NCI-H1436 treated with DMSO at 0.1 percent for 48 hours (cell line): Measurements from ENCODE around the gene MTARC1.
A peak's percentile ranks its signal among the peaks of the same experiment; 100 is the strongest.

ENCODE experiments used
- DNase-seq: peaks from one replicate; lab custom pipeline; 2025; lab: John Stamatoyannopoulos, UW

MTARC1 gene

GRCh38 chr1:220770245-220770913 lies 16.3 kb upstream of the MTARC1 start:
- DNase-seq = no peak

- no peak for DNase-seq
Observed at GRCh38 chr1:220772846-220773245, 13.9 kb upstream of the MTARC1 start.

GRCh38 chr1:220775240-220775853 lies 11.4 kb upstream of the MTARC1 start:
- DNase-seq = no peak

GRCh38 chr1:220776254-220776653 lies 10.5 kb upstream of the MTARC1 start:
- DNase-seq = no peak

- DNase-seq = peak; percentile 32
Observed at GRCh38 chr1:220776720-220777326, 9.9 kb upstream of the MTARC1 start.

- DNase-seq = no peak
Observed at GRCh38 chr1:220783453-220783852, 3.3 kb upstream of the MTARC1 start.

- DNase-seq = no peak
Observed at GRCh38 chr1:220784751-220785150, 2.0 kb upstream of the MTARC1 start.

- DNase-seq = no peak
Observed at GRCh38 chr1:220785166-220786056, 1.3 kb upstream of the MTARC1 start.

- DNase-seq = no peak
Observed at GRCh38 chr1:220786057-220786336, 716 bp upstream of the MTARC1 start.

- DNase-seq = peak; percentile 34
Observed at GRCh38 chr1:220787069-220787619, 431 bp downstream of the MTARC1 start.

- DNase-seq = no peak
Observed at GRCh38 chr1:220788900-220789299, 2.2 kb downstream of the MTARC1 start.

- no peak for DNase-seq
Observed at GRCh38 chr1:220789532-220790147, 2.9 kb downstream of the MTARC1 start.

- DNase-seq = no peak
Observed at GRCh38 chr1:220791285-220791684, 4.6 kb downstream of the MTARC1 start.

GRCh38 chr1:220791956-220792355 lies 5.2 kb downstream of the MTARC1 start:
- no peak for DNase-seq

GRCh38 chr1:220796530-220796929 lies 9.8 kb downstream of the MTARC1 start:
- DNase-seq = no peak

- DNase-seq = no peak
Observed at GRCh38 chr1:220797044-220797443, 10.3 kb downstream of the MTARC1 start.

- no peak for DNase-seq
Observed at GRCh38 chr1:220797553-220797952, 10.8 kb downstream of the MTARC1 start.

- DNase-seq = no peak
Observed at GRCh38 chr1:220798338-220798737, 11.6 kb downstream of the MTARC1 start.

GRCh38 chr1:220800262-220800661 lies 13.5 kb downstream of the MTARC1 start:
- DNase-seq = no peak

GRCh38 chr1:220803401-220804201 lies 16.9 kb downstream of the MTARC1 start:
- no peak for DNase-seq

- no peak for DNase-seq
Observed at GRCh38 chr1:220804202-220804586, 17.5 kb downstream of the MTARC1 start.
